H1 (cell line): ENCODE results near the gene LHX8. TPM values are rescaled to one million over a fixed set of nuclear protein-coding genes. Genes with fewer than 3 reads are reported as not detected.

ENCODE experiments used
- CTCF ChIA-PET: fragments of 300-600 bp; sonication (Branson Sonifier 250); formaldehyde crosslinking; loops from one replicate; lab custom pipeline; 2021; ENCODE audit not compliant: partially characterized antibody; lab: Charles Lee
- POLR2A ChIA-PET: fragments of 300-600 bp; sonication (Branson Sonifier 250); formaldehyde crosslinking; loops from one replicate; lab custom pipeline; 2021; ENCODE audit warnings: inconsistent platforms; ENCODE audit not compliant: partially characterized antibody; lab: Charles Lee
- DNase-seq, 2 experiments: peaks; one replicate each; pipeline versions ENCODE4 v3.0.0 to v3.0.0-alpha.2; 2010 to 2022; ENCODE audit warnings: low spot score in 2 of 2, low read depth in 1 of 2, mixed read lengths in 1 of 2
- FAIRE-seq: peaks from 2 replicates; lab custom pipeline; 2011; peaks lifted over from hg19 to GRCh38; lab: Jason Lieb, UNC
- H2AFZ ChIP-seq: 2 replicates; pipeline ENCODE4 v1.8.1; 2012; ENCODE audit warnings: low read length, inconsistent platforms
- H2AK5ac ChIP-seq: 2 replicates; pipeline ENCODE4 v1.6.1; 2013; ENCODE audit warnings: low read depth, low read length
- H2BK120ac ChIP-seq: replicated peaks from 2 replicates; pipeline ENCODE3; 2013; ENCODE audit warnings: low read depth, low read length, inconsistent platforms
- H2BK12ac ChIP-seq: 2 replicates; pipeline ENCODE4 v1.6.1; 2013; ENCODE audit warnings: low read depth, low read length
- H2BK15ac ChIP-seq: 2 replicates; pipeline ENCODE4 v1.6.1; 2013; ENCODE audit warnings: low read length
- H2BK20ac ChIP-seq: 2 replicates; pipeline ENCODE4 v1.6.1; 2013; ENCODE audit warnings: low read length
- H2BK5ac ChIP-seq: 2 replicates; pipeline ENCODE4 v1.6.1; 2013; ENCODE audit warnings: low read depth, low read length
- H3K14ac ChIP-seq: 2 replicates; pipeline ENCODE4 v1.6.1; 2013; ENCODE audit warnings: inconsistent platforms; ENCODE audit not compliant: insufficient read length
- H3K18ac ChIP-seq: 2 replicates; pipeline ENCODE4 v1.6.1; 2013; ENCODE audit warnings: low read length; ENCODE audit errors: extremely low read depth
- H3K23ac ChIP-seq: 2 replicates; pipeline ENCODE4 v1.6.1; 2013; ENCODE audit warnings: inconsistent platforms; ENCODE audit not compliant: insufficient read length
- H3K23me2 ChIP-seq: 2 replicates; pipeline ENCODE4 v1.6.1; 2013; ENCODE audit warnings: low read depth, low read length
- H3K27ac ChIP-seq: 2 replicates; pipeline ENCODE4 v1.6.1; 2011; ENCODE audit warnings: low read depth, low read length, inconsistent platforms
- H3K27me3 ChIP-seq, 4 experiments: replicated peaks in 1 of 4; 1 replicate in 1 of 4; 2 replicates in 3 of 4; pipeline versions ENCODE4 v1.6.1 to v1.8.1; 2011 to 2013; ENCODE audit warnings: low read length in 3 of 4, mild to moderate bottlenecking in 3 of 4, inconsistent platforms in 2 of 4, mixed read lengths in 2 of 4, moderate library complexity in 1 of 4; ENCODE audit not compliant: control insufficient read depth in 3 of 4, insufficient read depth in 3 of 4; ENCODE audit errors: extremely low read depth in 1 of 4
- H3K36me3 ChIP-seq, 4 experiments: 2 replicates each; pipeline versions ENCODE4 v1.6.1 to v1.8.1; 2011 to 2013; ENCODE audit warnings: mild to moderate bottlenecking in 4 of 4, low read length in 3 of 4, moderate library complexity in 2 of 4, control low read depth in 1 of 4, inconsistent platforms in 1 of 4; ENCODE audit not compliant: insufficient read depth in 4 of 4, control insufficient read depth in 2 of 4
- H3K4ac ChIP-seq: replicated peaks from 2 replicates; pipeline ENCODE3; 2013; ENCODE audit warnings: low read length, low read depth, mixed read lengths, inconsistent platforms; ENCODE audit not compliant: insufficient read length
- H3K4me1 ChIP-seq, 4 experiments: replicated peaks in 1 of 4; 1 replicate in 1 of 4; 2 replicates in 3 of 4; pipeline versions ENCODE4 v1.6.1 to v1.8.1; 2011 to 2013; ENCODE audit warnings: low read length in 3 of 4, inconsistent platforms in 2 of 4, mixed read lengths in 1 of 4; ENCODE audit not compliant: insufficient read depth in 4 of 4, control insufficient read depth in 3 of 4
- H3K4me2 ChIP-seq, 2 experiments: 2 replicates each; pipeline versions ENCODE4 v1.6.1 to v1.8.1; 2011 to 2013; ENCODE audit warnings: low read depth in 2 of 2, low read length in 2 of 2, control low read depth in 1 of 2, inconsistent platforms in 1 of 2, mild to moderate bottlenecking in 1 of 2; ENCODE audit not compliant: insufficient read depth in 1 of 2
- H3K4me3 ChIP-seq, 4 experiments: fragments of 200-600, 300-600 bp in 1 of 4; sonication (generic), shearing (Covaris generic), sonication (Bioruptor Twin) in 1 of 4; 2 replicates each; pipeline versions ENCODE4 v1.5.1 to v1.8.1; 2011 to 2016; ENCODE audit warnings: low read length in 4 of 4, low read depth in 3 of 4, control low read depth in 2 of 4, inconsistent platforms in 2 of 4, mild to moderate bottlenecking in 2 of 4, mixed read lengths in 1 of 4, moderate library complexity in 1 of 4; ENCODE audit not compliant: insufficient read depth in 2 of 4; ENCODE audit errors: extremely low read depth in 1 of 4
- H3K56ac ChIP-seq: replicated peaks from 2 replicates; pipeline ENCODE3; 2013; ENCODE audit warnings: low read depth, mild to moderate bottlenecking, mixed read lengths, low read length, inconsistent platforms; ENCODE audit not compliant: insufficient read length
- H3K79me1 ChIP-seq: 2 replicates; pipeline ENCODE4 v1.6.1; 2013; ENCODE audit warnings: low read depth, low read length, control low read depth
- H3K79me2 ChIP-seq, 2 experiments: 2 replicates each; pipeline versions ENCODE4 v1.6.1 to v1.8.1; 2012 to 2013; ENCODE audit warnings: low read length in 2 of 2, mild to moderate bottlenecking in 2 of 2, inconsistent platforms in 1 of 2; ENCODE audit not compliant: insufficient read depth in 2 of 2, control insufficient read depth in 1 of 2
- H3K9ac ChIP-seq, 4 experiments: replicated peaks in 1 of 4; 1 replicate in 1 of 4; 2 replicates in 3 of 4; pipeline versions ENCODE4 v1.6.1 to v1.8.1; 2011 to 2013; ENCODE audit warnings: low read depth in 3 of 4, low read length in 3 of 4, control low read depth in 2 of 4, mild to moderate bottlenecking in 2 of 4, moderate library complexity in 2 of 4, inconsistent platforms in 1 of 4; ENCODE audit errors: extremely low read depth in 1 of 4
- H3K9me3 ChIP-seq, 2 experiments: 2 replicates each; pipeline versions ENCODE4 v1.6.1 to v1.8.1; 2012 to 2013; ENCODE audit warnings: mild to moderate bottlenecking in 2 of 2, moderate library complexity in 2 of 2, control low read depth in 1 of 2, inconsistent platforms in 1 of 2, low read depth in 1 of 2, low read length in 1 of 2, mixed read lengths in 1 of 2; ENCODE audit not compliant: insufficient read depth in 2 of 2
- H4K20me1 ChIP-seq, 2 experiments: replicated peaks in 1 of 2; 2 replicates each; pipeline versions ENCODE3 to v1.8.1; 2011 to 2013; ENCODE audit warnings: inconsistent platforms in 2 of 2, low read length in 2 of 2, mild to moderate bottlenecking in 1 of 2; ENCODE audit not compliant: insufficient read depth in 2 of 2, control insufficient read depth in 1 of 2
- H4K5ac ChIP-seq: 2 replicates; pipeline ENCODE4 v1.6.1; 2013; ENCODE audit warnings: low read length, low read depth, mixed read lengths, inconsistent platforms; ENCODE audit not compliant: insufficient read length
- H4K8ac ChIP-seq: 2 replicates; pipeline ENCODE4 v1.8.0; 2013; ENCODE audit warnings: mild to moderate bottlenecking, moderate library complexity, low read length, inconsistent platforms; ENCODE audit not compliant: insufficient read depth; ENCODE audit errors: extremely low read depth
- H4K91ac ChIP-seq: replicated peaks from 2 replicates; pipeline ENCODE3; 2013; ENCODE audit warnings: low read length, mixed read lengths, inconsistent platforms; ENCODE audit not compliant: insufficient read length
- CHD7 ChIP-seq: fragments of 300-600 bp; sonication (generic); IDR thresholded peaks from 2 replicates; pipeline ENCODE4 v1.7.1; 2012; ENCODE audit warnings: low read length, moderate library complexity, mild to moderate bottlenecking, inconsistent platforms; ENCODE audit not compliant: insufficient replicate concordance
- polyA plus RNA-seq, 7 experiments: library from polyadenylated mRNA; depleted of rRNA in 3 of 7; stranded (reverse) in 5 of 7; unstranded in 2 of 7; fragments of >200 nt in 5 of 7; fragments of 200-250 nt in 2 of 7; gene quantifications; 1 replicate in 5 of 7; 2 replicates in 1 of 7; 4 replicates in 1 of 7; pipeline versions ENCODE4 v1.2.1 to v1.2.3, GENCODE V29; 2011 to 2013; ENCODE audit warnings: missing spikeins in 2 of 7, mixed read lengths in 2 of 7
- total RNA-seq: library from RNA; stranded (reverse); fragmentation: NEBNext Ultra II Directional; extraction: Animal tissue kit (Norgen Biotek cat#: 25700); gene quantifications from 2 replicates; pipeline ENCODE4 v1.2.1, GENCODE V29; 2021

Gene LHX8
- total and polyA plus RNA-seq, 2 of the 8 experiments (the other 6 are each of a cell fraction or from before 2014, with no cell fraction given), result 0.50 to 1.2 TPM

DNA sequence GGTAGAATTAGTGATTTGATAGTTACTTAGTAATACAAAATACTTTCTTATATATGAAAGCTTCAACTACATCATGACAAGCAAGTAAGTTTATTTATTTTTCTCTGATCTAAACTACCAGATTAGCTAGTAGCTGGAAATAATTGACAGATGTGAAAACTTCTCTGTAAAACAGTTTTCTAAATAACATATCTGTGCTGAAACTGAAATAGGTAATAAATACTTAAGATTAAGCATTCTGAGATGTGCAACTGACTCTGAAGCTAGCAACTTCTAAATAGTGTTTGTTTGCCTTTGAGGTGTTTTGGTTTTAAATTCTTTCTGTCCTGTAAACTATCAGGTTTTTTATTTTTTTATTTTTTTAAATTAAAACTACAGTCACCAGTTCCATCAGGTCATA is 18.5 kb upstream of the LHX8 start:
- Histone ChIP-seq H3K23ac (no peak overlapping the region), H2AK5ac (no peak overlapping the region), H2BK20ac (no peak overlapping the region), H3K23me2 (no peaks in the 10 kb centered on the region), H3K36me3 (no peaks in the 10 kb centered on the region), H3K79me2 (no peaks in the 10 kb centered on the region), H3K27ac (no peak overlapping the region), H3K79me1 (no peaks in the 10 kb centered on the region), H3K14ac (no peak overlapping the region), H2BK15ac (no peak overlapping the region), H3K9me3 (peaks cover 0 to 6% of the 10 kb centered on the region in 2 experiments; a peak in 1 of 4 replicates), H3K18ac (no peak overlapping the region), H2AFZ (no peak overlapping the region), H2BK120ac (no peak overlapping the region), H3K4me3 (no peak overlapping the region), H3K9ac (no peak overlapping the region), H3K56ac (no peak overlapping the region), H3K27me3 (peaks cover 0 to 1% (median 0%) of the 10 kb centered on the region in 4 experiments; a peak in 1 of 7 replicates), H4K5ac (no peak overlapping the region), H3K4ac (no peak overlapping the region), H3K4me1 (no peaks in the 10 kb centered on the region), H2BK12ac (no peak overlapping the region), H2BK5ac (no peak overlapping the region), H3K4me2 (no peak overlapping the region), H4K20me1 (no peaks in the 10 kb centered on the region), H4K8ac (no peak overlapping the region), H4K91ac (no peak overlapping the region)
- no peak for FAIRE-seq
- ChIA-PET CTCF (interaction anchor here (2.3 kb wide), 1 partner anchor 11 kb away, joined by 8 read pairs; no protein-coding TSS in a partner anchor), POLR2A (no interaction called here)
- no peak for DNase-seq
- TF ChIP-seq CHD7, result no peak
